K562 (cell line): Measurements from ENCODE around the gene KRI1. TPM values are rescaled to one million over a fixed set of nuclear protein-coding genes. Genes with fewer than 3 reads are reported as not detected.
A peak's percentile ranks its signal among the peaks of the same experiment; 100 is the strongest.

Source experiments
- GABPB2 ChIP-seq: fragments of 250-450 bp; sonication (Bioruptor Pico); conservative IDR thresholded peaks from 2 replicates; pipeline ENCODE4 v1.5.1; 2021; ENCODE audit warnings: mild to moderate bottlenecking
- MAZ ChIP-seq, 2 experiments: fragments of 450-650 bp in 1 of 2; sonication (generic) in 1 of 2; formaldehyde crosslinking; IDR thresholded peaks in 1 of 2; conservative IDR thresholded peaks in 1 of 2; 2 replicates each; pipeline versions ENCODE4 v1.4.0 to v1.5.0; 2020; ENCODE audit warnings: mild to moderate bottlenecking in 1 of 2, missing genetic modification reagents in 1 of 2
- SMAD1 ChIP-seq: fragments of 150-350 bp; IDR thresholded peaks from 2 replicates; pipeline ENCODE4 v1.6.1; 2014; ENCODE audit warnings: low read length, low read depth; ENCODE audit not compliant: partially characterized antibody
- ZNF3 ChIP-seq: fragments of 250-450 bp; sonication (Bioruptor Pico); IDR thresholded peaks from 2 replicates; pipeline ENCODE4 v1.5.0; 2021; ENCODE audit warnings: mild to moderate bottlenecking, moderate library complexity
- polyA plus RNA-seq, 8 experiments: library from polyadenylated mRNA; depleted of rRNA in 4 of 8; stranded (reverse) in 5 of 8; unstranded in 3 of 8; fragments of >200 nt; fragmentation: Nextera tagmentation in 2 of 8; fragmentation: Illumina TruSeq in 1 of 8; extraction: Ambion mirVana in 2 of 8; extraction: Trizol in 1 of 8; gene quantifications; 2 replicates each; pipeline versions ENCODE4 v1.2.1 to v1.2.3, GENCODE V29; 2011 to 2014; ENCODE audit warnings: inconsistent platforms in 1 of 8, missing spikeins in 1 of 8
- total RNA-seq, 7 experiments: library from RNA; depleted of rRNA in 6 of 7; stranded (reverse); fragments of >200 nt in 6 of 7; fragmentation: Illumina TruSeq in 2 of 7; extraction: Trizol in 2 of 7; gene quantifications; 2 replicates each; pipeline versions ENCODE4 v1.2.1 to v1.2.3, GENCODE V29; 2011 to 2021; ENCODE audit warnings: low replicate concordance in 1 of 7
- TF ChIP-seq, protein P1 (sequence below): sonication (generic); formaldehyde crosslinking; IDR thresholded peaks from 2 replicates; pipeline ENCODE4 v1.8.0; 2022; ENCODE audit warnings: mild to moderate bottlenecking, missing genetic modification reagents
- TF ChIP-seq, protein P2 (sequence below): fragments of 250-450 bp; sonication (Bioruptor Pico); IDR thresholded peaks from 2 replicates; pipeline ENCODE4 v1.5.0; 2021; ENCODE audit warnings: mild to moderate bottlenecking, borderline replicate concordance
- TF ChIP-seq, protein P3 (sequence below), 3 experiments: fragments of 200-800 bp in 1 of 3; fragments of 250-450 bp in 1 of 3; fragments of 450-650 bp in 1 of 3; sonication (Bioruptor Pico) in 1 of 3; sonication (Bioruptor generic) in 1 of 3; formaldehyde crosslinking in 1 of 3; IDR thresholded peaks; 2 replicates each; pipeline versions ENCODE4 v1.6.1 to v1.8.0; 2016 to 2022; ENCODE audit warnings: mild to moderate bottlenecking in 2 of 3, missing genetic modification characterization in 2 of 3, missing compliant biosample characterization in 1 of 3, moderate library complexity in 1 of 3
- TF ChIP-seq, protein P4 (sequence below): fragments of 250-450 bp; sonication (Bioruptor Pico); IDR thresholded peaks from 2 replicates; pipeline ENCODE4 v1.5.0; 2022; ENCODE audit warnings: mild to moderate bottlenecking

The KRI1 gene
- total and polyA plus RNA-seq, 9 of the 15 experiments (the other 6 are each of a cell fraction or from before 2014, with no cell fraction given) = 1.1 to 50.7 (median 24.7) TPM

DNA sequence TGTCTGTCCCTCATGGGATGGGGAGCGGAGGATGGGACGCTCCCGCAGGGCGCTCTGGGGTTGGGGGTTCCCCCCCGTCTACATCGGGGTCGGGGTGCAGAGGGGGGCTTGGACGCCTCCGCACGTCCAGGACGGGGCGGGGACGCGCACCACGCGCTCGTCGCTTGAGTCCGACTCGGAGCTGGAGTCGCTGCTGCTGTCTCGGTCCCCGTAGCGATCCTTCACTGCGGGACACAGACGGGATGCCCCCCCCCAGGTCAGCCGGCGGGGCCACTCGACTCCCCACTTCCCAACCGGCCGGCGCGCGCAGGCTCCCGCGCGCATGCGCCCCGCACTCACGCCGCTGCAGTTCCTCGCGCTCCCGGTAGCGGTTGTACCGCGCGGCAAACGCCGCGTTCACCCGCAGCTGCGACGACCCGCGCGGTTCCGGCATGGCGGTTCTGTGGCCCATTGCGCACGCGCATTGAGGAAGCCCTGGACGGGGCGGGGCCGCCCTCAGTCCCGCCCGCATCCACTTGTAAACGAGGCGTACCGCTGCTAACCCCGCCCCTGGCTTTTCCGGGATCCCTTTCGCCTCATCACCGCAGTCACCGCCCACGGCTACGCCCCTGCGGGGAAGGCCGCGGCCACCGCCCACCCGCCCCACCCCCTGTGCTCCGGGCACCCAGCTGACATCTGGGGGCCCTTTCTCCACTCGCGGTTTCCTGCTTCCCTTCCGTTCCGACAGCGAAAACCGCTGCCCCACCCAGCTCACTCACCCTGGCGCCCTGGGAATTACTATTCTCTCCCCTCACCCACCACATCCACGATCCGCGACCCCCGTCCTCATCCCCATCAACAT lies at the start of gene KRI1 (continued):
- TF ChIP-seq MAZ (CRISPR knock-in tag; conservative IDR thresholded peaks at IDR 0.05 in 1 of 2, IDR thresholded peaks at IDR 0.05 in 1 of 2) (peak; percentile 73 to 85; a peak in 3 of 4 replicates), GABPB2 (CRISPR knock-in tag) (no peak), SMAD1 (peak; percentile 30), ZNF3 (no peak)
- TF ChIP-seq, protein P1, sequence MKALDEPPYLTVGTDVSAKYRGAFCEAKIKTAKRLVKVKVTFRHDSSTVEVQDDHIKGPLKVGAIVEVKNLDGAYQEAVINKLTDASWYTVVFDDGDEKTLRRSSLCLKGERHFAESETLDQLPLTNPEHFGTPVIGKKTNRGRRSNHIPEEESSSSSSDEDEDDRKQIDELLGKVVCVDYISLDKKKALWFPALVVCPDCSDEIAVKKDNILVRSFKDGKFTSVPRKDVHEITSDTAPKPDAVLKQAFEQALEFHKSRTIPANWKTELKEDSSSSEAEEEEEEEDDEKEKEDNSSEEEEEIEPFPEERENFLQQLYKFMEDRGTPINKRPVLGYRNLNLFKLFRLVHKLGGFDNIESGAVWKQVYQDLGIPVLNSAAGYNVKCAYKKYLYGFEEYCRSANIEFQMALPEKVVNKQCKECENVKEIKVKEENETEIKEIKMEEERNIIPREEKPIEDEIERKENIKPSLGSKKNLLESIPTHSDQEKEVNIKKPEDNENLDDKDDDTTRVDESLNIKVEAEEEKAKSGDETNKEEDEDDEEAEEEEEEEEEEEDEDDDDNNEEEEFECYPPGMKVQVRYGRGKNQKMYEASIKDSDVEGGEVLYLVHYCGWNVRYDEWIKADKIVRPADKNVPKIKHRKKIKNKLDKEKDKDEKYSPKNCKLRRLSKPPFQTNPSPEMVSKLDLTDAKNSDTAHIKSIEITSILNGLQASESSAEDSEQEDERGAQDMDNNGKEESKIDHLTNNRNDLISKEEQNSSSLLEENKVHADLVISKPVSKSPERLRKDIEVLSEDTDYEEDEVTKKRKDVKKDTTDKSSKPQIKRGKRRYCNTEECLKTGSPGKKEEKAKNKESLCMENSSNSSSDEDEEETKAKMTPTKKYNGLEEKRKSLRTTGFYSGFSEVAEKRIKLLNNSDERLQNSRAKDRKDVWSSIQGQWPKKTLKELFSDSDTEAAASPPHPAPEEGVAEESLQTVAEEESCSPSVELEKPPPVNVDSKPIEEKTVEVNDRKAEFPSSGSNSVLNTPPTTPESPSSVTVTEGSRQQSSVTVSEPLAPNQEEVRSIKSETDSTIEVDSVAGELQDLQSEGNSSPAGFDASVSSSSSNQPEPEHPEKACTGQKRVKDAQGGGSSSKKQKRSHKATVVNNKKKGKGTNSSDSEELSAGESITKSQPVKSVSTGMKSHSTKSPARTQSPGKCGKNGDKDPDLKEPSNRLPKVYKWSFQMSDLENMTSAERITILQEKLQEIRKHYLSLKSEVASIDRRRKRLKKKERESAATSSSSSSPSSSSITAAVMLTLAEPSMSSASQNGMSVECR (CRISPR knock-in tag) = peak; percentile 84
- TF ChIP-seq, protein P2, sequence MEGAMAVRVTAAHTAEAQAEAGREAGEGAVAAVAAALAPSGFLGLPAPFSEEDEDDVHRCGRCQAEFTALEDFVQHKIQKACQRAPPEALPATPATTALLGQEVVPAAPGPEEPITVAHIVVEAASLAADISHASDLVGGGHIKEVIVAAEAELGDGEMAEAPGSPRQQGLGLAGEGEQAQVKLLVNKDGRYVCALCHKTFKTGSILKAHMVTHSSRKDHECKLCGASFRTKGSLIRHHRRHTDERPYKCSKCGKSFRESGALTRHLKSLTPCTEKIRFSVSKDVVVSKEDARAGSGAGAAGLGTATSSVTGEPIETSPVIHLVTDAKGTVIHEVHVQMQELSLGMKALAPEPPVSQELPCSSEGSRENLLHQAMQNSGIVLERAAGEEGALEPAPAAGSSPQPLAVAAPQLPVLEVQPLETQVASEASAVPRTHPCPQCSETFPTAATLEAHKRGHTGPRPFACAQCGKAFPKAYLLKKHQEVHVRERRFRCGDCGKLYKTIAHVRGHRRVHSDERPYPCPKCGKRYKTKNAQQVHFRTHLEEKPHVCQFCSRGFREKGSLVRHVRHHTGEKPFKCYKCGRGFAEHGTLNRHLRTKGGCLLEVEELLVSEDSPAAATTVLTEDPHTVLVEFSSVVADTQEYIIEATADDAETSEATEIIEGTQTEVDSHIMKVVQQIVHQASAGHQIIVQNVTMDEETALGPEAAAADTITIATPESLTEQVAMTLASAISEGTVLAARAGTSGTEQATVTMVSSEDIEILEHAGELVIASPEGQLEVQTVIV (CRISPR knock-in tag) = no peak
- TF ChIP-seq, protein P3, sequence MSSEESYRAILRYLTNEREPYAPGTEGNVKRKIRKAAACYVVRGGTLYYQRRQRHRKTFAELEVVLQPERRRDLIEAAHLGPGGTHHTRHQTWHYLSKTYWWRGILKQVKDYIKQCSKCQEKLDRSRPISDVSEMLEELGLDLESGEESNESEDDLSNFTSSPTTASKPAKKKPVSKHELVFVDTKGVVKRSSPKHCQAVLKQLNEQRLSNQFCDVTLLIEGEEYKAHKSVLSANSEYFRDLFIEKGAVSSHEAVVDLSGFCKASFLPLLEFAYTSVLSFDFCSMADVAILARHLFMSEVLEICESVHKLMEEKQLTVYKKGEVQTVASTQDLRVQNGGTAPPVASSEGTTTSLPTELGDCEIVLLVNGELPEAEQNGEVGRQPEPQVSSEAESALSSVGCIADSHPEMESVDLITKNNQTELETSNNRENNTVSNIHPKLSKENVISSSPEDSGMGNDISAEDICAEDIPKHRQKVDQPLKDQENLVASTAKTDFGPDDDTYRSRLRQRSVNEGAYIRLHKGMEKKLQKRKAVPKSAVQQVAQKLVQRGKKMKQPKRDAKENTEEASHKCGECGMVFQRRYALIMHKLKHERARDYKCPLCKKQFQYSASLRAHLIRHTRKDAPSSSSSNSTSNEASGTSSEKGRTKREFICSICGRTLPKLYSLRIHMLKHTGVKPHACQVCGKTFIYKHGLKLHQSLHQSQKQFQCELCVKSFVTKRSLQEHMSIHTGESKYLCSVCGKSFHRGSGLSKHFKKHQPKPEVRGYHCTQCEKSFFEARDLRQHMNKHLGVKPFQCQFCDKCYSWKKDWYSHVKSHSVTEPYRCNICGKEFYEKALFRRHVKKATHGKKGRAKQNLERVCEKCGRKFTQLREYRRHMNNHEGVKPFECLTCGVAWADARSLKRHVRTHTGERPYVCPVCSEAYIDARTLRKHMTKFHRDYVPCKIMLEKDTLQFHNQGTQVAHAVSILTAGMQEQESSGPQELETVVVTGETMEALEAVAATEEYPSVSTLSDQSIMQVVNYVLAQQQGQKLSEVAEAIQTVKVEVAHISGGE (CRISPR knock-in tag; IDR thresholded peaks at IDR 0.05) = peak in 2 of 3 experiments; percentile 51 to 92; a peak in 3 of 6 replicates
- TF ChIP-seq, protein P4, sequence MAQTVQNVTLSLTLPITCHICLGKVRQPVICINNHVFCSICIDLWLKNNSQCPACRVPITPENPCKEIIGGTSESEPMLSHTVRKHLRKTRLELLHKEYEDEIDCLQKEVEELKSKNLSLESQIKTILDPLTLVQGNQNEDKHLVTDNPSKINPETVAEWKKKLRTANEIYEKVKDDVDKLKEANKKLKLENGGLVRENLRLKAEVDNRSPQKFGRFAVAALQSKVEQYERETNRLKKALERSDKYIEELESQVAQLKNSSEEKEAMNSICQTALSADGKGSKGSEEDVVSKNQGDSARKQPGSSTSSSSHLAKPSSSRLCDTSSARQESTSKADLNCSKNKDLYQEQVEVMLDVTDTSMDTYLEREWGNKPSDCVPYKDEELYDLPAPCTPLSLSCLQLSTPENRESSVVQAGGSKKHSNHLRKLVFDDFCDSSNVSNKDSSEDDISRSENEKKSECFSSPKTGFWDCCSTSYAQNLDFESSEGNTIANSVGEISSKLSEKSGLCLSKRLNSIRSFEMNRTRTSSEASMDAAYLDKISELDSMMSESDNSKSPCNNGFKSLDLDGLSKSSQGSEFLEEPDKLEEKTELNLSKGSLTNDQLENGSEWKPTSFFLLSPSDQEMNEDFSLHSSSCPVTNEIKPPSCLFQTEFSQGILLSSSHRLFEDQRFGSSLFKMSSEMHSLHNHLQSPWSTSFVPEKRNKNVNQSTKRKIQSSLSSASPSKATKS (CRISPR knock-in tag) = no peak
